ENCODE data around the gene UMAD1. TPM values are rescaled to one million over a fixed set of nuclear protein-coding genes. Genes with fewer than 3 reads are reported as not detected.

UMAD1 gene
- total and polyA plus RNA-seq, 11 donors: 3.5 to 19.7 (median 15.3) TPM

DNA sequence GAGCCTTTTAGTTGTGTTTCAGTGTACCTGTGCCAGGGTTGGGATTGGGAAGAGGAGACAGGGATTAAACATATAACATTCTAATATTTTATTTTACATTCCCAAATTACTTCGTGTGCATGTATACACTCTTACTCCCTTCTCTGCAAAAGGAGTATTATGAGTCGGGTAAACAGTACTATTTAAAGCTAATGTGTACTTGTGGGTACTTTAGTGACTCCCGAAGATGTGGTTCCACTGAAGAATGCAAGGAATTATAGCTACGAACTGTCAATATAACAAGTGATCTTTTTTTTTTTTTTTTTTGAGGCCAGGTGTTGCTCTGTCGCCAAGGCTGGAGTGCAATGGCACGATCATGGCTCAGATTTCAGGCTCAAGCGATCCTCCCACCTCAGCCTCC lies 200.5 kb downstream of the UMAD1 start:
- DNase-seq: no peak
- Histone ChIP-seq H3K36me3 (no peaks in the 10 kb centered on the region), H3K9me3 (no peaks in the 10 kb centered on the region), H3K27ac (no peak overlapping the region), H3K4me3 (no peak overlapping the region), H3K4me1 (peaks cover 0 to 9% (median 0%) of the 10 kb centered on the region in 12 donors), H3K27me3 (no peaks in the 10 kb centered on the region)
- TF ChIP-seq, protein P1, sequence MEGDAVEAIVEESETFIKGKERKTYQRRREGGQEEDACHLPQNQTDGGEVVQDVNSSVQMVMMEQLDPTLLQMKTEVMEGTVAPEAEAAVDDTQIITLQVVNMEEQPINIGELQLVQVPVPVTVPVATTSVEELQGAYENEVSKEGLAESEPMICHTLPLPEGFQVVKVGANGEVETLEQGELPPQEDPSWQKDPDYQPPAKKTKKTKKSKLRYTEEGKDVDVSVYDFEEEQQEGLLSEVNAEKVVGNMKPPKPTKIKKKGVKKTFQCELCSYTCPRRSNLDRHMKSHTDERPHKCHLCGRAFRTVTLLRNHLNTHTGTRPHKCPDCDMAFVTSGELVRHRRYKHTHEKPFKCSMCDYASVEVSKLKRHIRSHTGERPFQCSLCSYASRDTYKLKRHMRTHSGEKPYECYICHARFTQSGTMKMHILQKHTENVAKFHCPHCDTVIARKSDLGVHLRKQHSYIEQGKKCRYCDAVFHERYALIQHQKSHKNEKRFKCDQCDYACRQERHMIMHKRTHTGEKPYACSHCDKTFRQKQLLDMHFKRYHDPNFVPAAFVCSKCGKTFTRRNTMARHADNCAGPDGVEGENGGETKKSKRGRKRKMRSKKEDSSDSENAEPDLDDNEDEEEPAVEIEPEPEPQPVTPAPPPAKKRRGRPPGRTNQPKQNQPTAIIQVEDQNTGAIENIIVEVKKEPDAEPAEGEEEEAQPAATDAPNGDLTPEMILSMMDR (IDR thresholded peaks at IDR 0.05): no peak
- intact Hi-C loops (cut with DNase I): loop anchor here in 1 of 10 donors (10.0 kb wide), 1 partner anchor 56 kb away; no protein-coding TSS in a partner anchor
- 93 to 98% (median 96%) methylated on average over 7 of the region's 7 CpGs for WGBS, 4 donors
- ATAC-seq: no peak

DNA sequence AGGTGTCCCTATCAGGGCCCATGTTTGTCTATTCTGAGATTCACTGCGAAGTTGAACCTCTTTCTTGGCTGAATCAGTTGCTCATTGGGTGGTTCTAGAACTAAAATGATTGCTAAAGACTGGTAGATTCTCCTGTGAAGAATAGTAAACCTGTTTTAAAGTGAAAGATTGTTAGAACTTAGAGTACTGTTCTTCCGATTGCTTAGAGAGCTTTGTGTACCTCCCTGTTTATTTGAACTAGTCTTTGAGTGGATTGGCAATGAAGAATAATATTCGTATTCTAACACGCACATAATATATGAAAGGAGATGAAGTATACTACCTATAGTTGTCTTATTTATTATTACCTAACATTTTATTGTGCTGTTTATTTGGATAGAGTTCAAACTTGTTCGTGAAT lies 202.7 kb downstream of the UMAD1 start:
- Histone ChIP-seq H3K9me3 (no peaks in the 10 kb centered on the region), H3K4me3 (no peak overlapping the region), H3K27me3 (no peaks in the 10 kb centered on the region), H3K4me1 (peaks cover 0 to 9% (median 0%) of the 10 kb centered on the region in 12 donors), H3K27ac (no peak overlapping the region), H3K36me3 (no peaks in the 10 kb centered on the region)
- intact Hi-C loops (cut with DNase I): loop anchor here in 1 of 10 donors (10.0 kb wide), 1 partner anchor 58 kb away; no protein-coding TSS in a partner anchor
- DNase-seq (no peak), ATAC-seq (no peak)
- TF ChIP-seq, protein P1 (IDR thresholded peaks at IDR 0.05): no peak
- no peak for TF ChIP-seq POLR2A (IDR thresholded peaks at IDR 0.05)
- 88 to 93% (median 89%) methylated on average over 5 of the region's 5 CpGs for WGBS, 4 donors

DNA sequence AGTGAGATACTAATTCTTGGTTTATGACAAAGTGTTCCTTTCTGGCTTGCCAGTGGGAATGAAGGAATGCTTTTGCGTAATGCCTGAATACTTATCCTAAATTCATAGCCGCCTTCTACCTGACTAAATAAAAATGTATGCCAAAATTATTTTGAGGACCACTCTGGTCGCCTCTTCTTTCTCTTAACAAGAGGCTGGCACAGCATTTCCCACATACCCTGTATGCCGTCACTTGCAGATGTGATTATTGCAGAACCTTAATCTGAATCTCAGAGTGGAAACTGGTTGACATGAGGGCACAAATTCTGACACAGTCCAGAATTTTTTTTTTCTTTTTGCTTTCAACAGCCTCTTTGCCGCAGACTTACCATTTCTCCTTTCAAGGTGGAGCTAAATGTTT lies 203.4 kb downstream of the UMAD1 start:
- intact Hi-C loops (cut with DNase I): loop anchor here in 1 of 10 donors (10.0 kb wide), 1 partner anchor 59 kb away; no protein-coding TSS in a partner anchor
- Histone ChIP-seq H3K9me3 (no peaks in the 10 kb centered on the region), H3K27ac (no peak overlapping the region), H3K27me3 (no peaks in the 10 kb centered on the region), H3K4me3 (no peak overlapping the region), H3K4me1 (peaks cover 0 to 9% (median 0%) of the 10 kb centered on the region in 12 donors), H3K36me3 (no peaks in the 10 kb centered on the region)
- no peak for DNase-seq
- 53 to 70% (median 61%) methylated on average over 5 of the region's 5 CpGs for WGBS, 4 donors
- TF ChIP-seq, protein P1 (IDR thresholded peaks at IDR 0.05): no peak
- no peak for TF ChIP-seq POLR2A (IDR thresholded peaks at IDR 0.05)
- ATAC-seq: no peak

DNA sequence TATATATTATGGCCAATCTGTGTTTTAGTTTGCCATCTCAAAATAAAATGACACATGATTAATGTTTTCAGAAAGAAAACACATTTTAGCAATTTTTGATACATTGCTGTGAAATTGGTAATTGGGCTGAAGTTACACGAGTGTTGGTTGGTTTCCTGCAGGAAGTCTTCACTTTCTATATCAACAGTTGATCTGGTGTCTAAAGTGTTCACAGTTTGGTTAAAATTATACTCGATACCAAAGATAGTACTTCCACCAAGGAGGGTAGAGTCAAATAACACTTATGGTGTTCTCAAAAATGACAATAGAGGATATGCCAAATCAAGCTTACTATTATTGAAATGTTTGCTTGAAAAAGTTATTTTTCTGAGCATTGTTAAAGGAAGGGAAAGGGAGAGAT lies 207.7 kb downstream of the UMAD1 start:
- H3K36me3 ChIP-seq: no peaks in the 10 kb centered on the region
- no peak for DNase-seq
- intact Hi-C loops (cut with DNase I): loop anchor here in 1 of 10 donors (10.0 kb wide), 1 partner anchor 63 kb away; no protein-coding TSS in a partner anchor
- peaks cover 0 to 12% (median 0%) of the 10 kb centered on the region in 12 donors for H3K4me1 ChIP-seq
- TF ChIP-seq, protein P1 (IDR thresholded peaks at IDR 0.05): no peak
- no peak for TF ChIP-seq POLR2A (IDR thresholded peaks at IDR 0.05)
- 57 to 73% (median 69%) methylated on average over 2 of the region's 2 CpGs for WGBS, 4 donors
- no peaks in the 10 kb centered on the region for H3K27me3 ChIP-seq
- H3K4me3 ChIP-seq: no peak overlapping the region
- H3K27ac ChIP-seq: no peak overlapping the region
- H3K9me3 ChIP-seq: no peaks in the 10 kb centered on the region
- ATAC-seq: no peak

All from heart left ventricle (tissue), 16 donors.